SU-DHL-6 (cell line): Measurements from ENCODE around the gene ASB2.

ENCODE experiments used
- H2AFZ ChIP-seq: fragments of 200-600 bp; sonication (generic); 2 replicates; pipeline ENCODE4 v1.6.1; 2014; ENCODE audit warnings: low read depth, mild to moderate bottlenecking, moderate library complexity, mixed read lengths, antibody characterized with exemption, low read length; ENCODE audit not compliant: severe bottlenecking
- H3F3A ChIP-seq: fragments of 200-600 bp; shearing (Covaris generic); 2 replicates; pipeline ENCODE4 v1.6.0; 2016; ENCODE audit warnings: antibody characterized with exemption, mild to moderate bottlenecking; ENCODE audit not compliant: insufficient read depth
- H3K27ac ChIP-seq: fragments of 200-600 bp; sonication (generic); 2 replicates; pipeline ENCODE4 v1.5.1; 2016; ENCODE audit warnings: low read depth, mild to moderate bottlenecking, low read length, moderate library complexity, mixed read lengths
- H3K27me3 ChIP-seq: fragments of 200-600 bp; sonication (generic), shearing (Covaris generic); 2 replicates; pipeline ENCODE4 v1.6.0; 2014; ENCODE audit warnings: mild to moderate bottlenecking, low read length
- H3K36me3 ChIP-seq: fragments of 200-600 bp; sonication (generic); 2 replicates; pipeline ENCODE4 v1.6.1; 2014; ENCODE audit warnings: mild to moderate bottlenecking, low read length, mixed read lengths
- H3K4me2 ChIP-seq: fragments of 300-600, 200-600 bp; shearing (Covaris generic), sonication (generic); 2 replicates; pipeline ENCODE4 v1.6.0; 2014; ENCODE audit warnings: low read length, low read depth, mild to moderate bottlenecking; ENCODE audit not compliant: poor library complexity, severe bottlenecking
- H3K4me3 ChIP-seq: fragments of 200-600 bp; sonication (generic); 2 replicates; pipeline ENCODE4 v1.5.1; 2014; ENCODE audit warnings: antibody characterized with exemption, low read length, mild to moderate bottlenecking, mixed read lengths; ENCODE audit not compliant: insufficient read depth, poor library complexity, severe bottlenecking
- H3K79me2 ChIP-seq: fragments of 200-600 bp; sonication (generic); 2 replicates; pipeline ENCODE4 v1.6.1; 2014; ENCODE audit warnings: mild to moderate bottlenecking, low read length, moderate library complexity; ENCODE audit not compliant: insufficient read depth
- H3K9ac ChIP-seq: fragments of 200-600 bp; sonication (generic); 2 replicates; pipeline ENCODE4 v1.7.0; 2014; ENCODE audit warnings: mild to moderate bottlenecking, low read length
- H3K9me2 ChIP-seq: fragments of 200-600 bp; sonication (generic); replicated peaks from 2 replicates; pipeline ENCODE4 v1.6.1; 2014; ENCODE audit warnings: low read length; ENCODE audit not compliant: insufficient read depth
- H3K9me3 ChIP-seq: fragments of 200-600 bp; sonication (generic); 2 replicates; pipeline ENCODE4 v1.6.1; 2014; ENCODE audit warnings: low read length, mixed read lengths; ENCODE audit not compliant: insufficient read depth
- H4K20me1 ChIP-seq: fragments of 200-600 bp; sonication (generic); 2 replicates; pipeline ENCODE4 v1.6.1; 2014; ENCODE audit warnings: low read depth, mild to moderate bottlenecking, antibody characterized with exemption, low read length, moderate library complexity, mixed read lengths
- EZH2phosphoT487 ChIP-seq: fragments of 200-600 bp; sonication (generic), shearing (Covaris generic); conservative IDR thresholded peaks from 2 replicates; pipeline ENCODE4 v1.6.1; 2018; ENCODE audit warnings: mild to moderate bottlenecking, antibody characterized with exemption, low read length, moderate library complexity, mixed read lengths
- TF ChIP-seq, protein P1 (sequence below): fragments of 200-600 bp; sonication (generic); IDR thresholded peaks from one replicate; pipeline ENCODE4 v1.5.1; 2017; ENCODE audit warnings: antibody characterized with exemption, mild to moderate bottlenecking, low read length, moderate library complexity; ENCODE audit not compliant: insufficient read depth, poor library complexity, severe bottlenecking

Gene ASB2

GRCh38 chr14:93997082-93997481 lies 20.7 kb upstream of the ASB2 start, which contains the start of gene CCDC197:
Gene CCDC197 (plus strand): TSS chr14:93997301. CDS start chr14:93998132, 831 bp downstream.
- Histone ChIP-seq H3K4me3 (no peak within 1 kb of the TSS), H2AFZ (no peak within 1 kb of the TSS), H3K4me2 (no peak within 1 kb of the TSS), H3F3A (no peaks in the 10 kb centered on the region), H3K36me3 (no peaks in the 10 kb centered on the region), H3K27me3 (no peaks in the 10 kb centered on the region), H3K9ac (no peak within 1 kb of the TSS), H3K27ac (no peak within 1 kb of the TSS), H4K20me1 (no peaks in the 10 kb centered on the region), H3K9me3 (no peaks in the 10 kb centered on the region), H3K9me2 (no peaks in the 10 kb centered on the region), H3K79me2 (no peaks in the 10 kb centered on the region)
- TF ChIP-seq, protein P1, sequence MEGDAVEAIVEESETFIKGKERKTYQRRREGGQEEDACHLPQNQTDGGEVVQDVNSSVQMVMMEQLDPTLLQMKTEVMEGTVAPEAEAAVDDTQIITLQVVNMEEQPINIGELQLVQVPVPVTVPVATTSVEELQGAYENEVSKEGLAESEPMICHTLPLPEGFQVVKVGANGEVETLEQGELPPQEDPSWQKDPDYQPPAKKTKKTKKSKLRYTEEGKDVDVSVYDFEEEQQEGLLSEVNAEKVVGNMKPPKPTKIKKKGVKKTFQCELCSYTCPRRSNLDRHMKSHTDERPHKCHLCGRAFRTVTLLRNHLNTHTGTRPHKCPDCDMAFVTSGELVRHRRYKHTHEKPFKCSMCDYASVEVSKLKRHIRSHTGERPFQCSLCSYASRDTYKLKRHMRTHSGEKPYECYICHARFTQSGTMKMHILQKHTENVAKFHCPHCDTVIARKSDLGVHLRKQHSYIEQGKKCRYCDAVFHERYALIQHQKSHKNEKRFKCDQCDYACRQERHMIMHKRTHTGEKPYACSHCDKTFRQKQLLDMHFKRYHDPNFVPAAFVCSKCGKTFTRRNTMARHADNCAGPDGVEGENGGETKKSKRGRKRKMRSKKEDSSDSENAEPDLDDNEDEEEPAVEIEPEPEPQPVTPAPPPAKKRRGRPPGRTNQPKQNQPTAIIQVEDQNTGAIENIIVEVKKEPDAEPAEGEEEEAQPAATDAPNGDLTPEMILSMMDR = no peak
- no peak for TF ChIP-seq EZH2phosphoT487

- no peak overlapping the region for H3K4me3 ChIP-seq
- H3K9me3 ChIP-seq = no peaks in the 10 kb centered on the region
- TF ChIP-seq, protein P1 = no peak
- TF ChIP-seq EZH2phosphoT487 = no peak
- H3K27me3 ChIP-seq = no peaks in the 10 kb centered on the region
- H4K20me1 ChIP-seq = no peaks in the 10 kb centered on the region
- H3K79me2 ChIP-seq = no peaks in the 10 kb centered on the region
- H3K27ac ChIP-seq = no peak overlapping the region
- no peak overlapping the region for H3K9ac ChIP-seq
- H3K4me2 ChIP-seq = no peak overlapping the region
- H3F3A ChIP-seq = no peaks in the 10 kb centered on the region
- H3K36me3 ChIP-seq = no peaks in the 10 kb centered on the region
- no peaks in the 10 kb centered on the region for H3K9me2 ChIP-seq
- H2AFZ ChIP-seq = no peak overlapping the region
Observed at GRCh38 chr14:93996130-93996695, 19.8 kb upstream of the ASB2 start.

GRCh38 chr14:93994919-93995682 lies 18.7 kb upstream of the ASB2 start:
- Histone ChIP-seq H4K20me1 (no peaks in the 10 kb centered on the region), H3K36me3 (no peaks in the 10 kb centered on the region), H3K27ac (no peak overlapping the region), H3K9me3 (no peaks in the 10 kb centered on the region), H3F3A (no peaks in the 10 kb centered on the region), H3K9me2 (no peaks in the 10 kb centered on the region), H2AFZ (no peak overlapping the region), H3K27me3 (no peaks in the 10 kb centered on the region), H3K9ac (no peak overlapping the region), H3K4me2 (no peak overlapping the region), H3K4me3 (no peak overlapping the region), H3K79me2 (no peaks in the 10 kb centered on the region)
- TF ChIP-seq, protein P1 = no peak
- TF ChIP-seq EZH2phosphoT487 = no peak
